GM06990 (cell line): ENCODE data around the gene LDB2.

Source experiments
- DNase-seq: peaks from one replicate; pipeline ENCODE4 v3.0.0-alpha.2; 2011; ENCODE audit not compliant: insufficient read length; ENCODE audit errors: extremely low read depth
- H3K27me3 ChIP-seq: replicated peaks from 2 replicates; pipeline ENCODE4 v1.6.0; 2011; ENCODE audit warnings: low read length; ENCODE audit not compliant: control insufficient read depth, insufficient read depth
- H3K36me3 ChIP-seq: 2 replicates; pipeline ENCODE4 v1.5.1; 2011; ENCODE audit warnings: low read length; ENCODE audit not compliant: control insufficient read depth, insufficient read depth
- H3K4me3 ChIP-seq: replicated peaks from 2 replicates; pipeline ENCODE4 v1.5.1; 2011; ENCODE audit warnings: low read depth, mild to moderate bottlenecking, control low read depth, low read length
- TF ChIP-seq, protein P1 (sequence below): IDR thresholded peaks from 2 replicates; pipeline ENCODE4 v1.5.1; 2011; ENCODE audit warnings: low read length, control low read depth, mild to moderate bottlenecking, inconsistent platforms; ENCODE audit not compliant: insufficient read depth, poor library complexity, severe bottlenecking

Gene LDB2

DNA sequence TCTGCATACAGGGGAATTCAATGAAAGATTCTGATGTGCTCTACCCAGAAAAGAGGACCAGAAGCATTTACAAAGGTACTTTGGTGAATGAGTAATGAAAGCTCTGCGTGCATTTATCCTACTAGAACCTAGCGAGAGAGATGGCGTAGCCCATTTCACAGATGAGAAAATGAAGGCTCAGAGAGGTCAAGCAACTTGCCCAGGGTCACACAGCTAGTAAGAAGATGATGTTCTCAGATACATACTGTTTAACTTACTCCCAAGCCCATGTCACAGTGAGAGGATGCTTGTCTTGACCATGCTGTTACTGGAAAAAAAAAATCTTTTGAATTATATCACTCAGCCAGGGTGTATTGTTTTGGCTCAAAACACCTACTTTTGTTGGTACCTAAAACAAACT, 317.3 kb downstream of the LDB2 start:
- no peak overlapping the region for H3K4me3 ChIP-seq
- TF ChIP-seq, protein P1, sequence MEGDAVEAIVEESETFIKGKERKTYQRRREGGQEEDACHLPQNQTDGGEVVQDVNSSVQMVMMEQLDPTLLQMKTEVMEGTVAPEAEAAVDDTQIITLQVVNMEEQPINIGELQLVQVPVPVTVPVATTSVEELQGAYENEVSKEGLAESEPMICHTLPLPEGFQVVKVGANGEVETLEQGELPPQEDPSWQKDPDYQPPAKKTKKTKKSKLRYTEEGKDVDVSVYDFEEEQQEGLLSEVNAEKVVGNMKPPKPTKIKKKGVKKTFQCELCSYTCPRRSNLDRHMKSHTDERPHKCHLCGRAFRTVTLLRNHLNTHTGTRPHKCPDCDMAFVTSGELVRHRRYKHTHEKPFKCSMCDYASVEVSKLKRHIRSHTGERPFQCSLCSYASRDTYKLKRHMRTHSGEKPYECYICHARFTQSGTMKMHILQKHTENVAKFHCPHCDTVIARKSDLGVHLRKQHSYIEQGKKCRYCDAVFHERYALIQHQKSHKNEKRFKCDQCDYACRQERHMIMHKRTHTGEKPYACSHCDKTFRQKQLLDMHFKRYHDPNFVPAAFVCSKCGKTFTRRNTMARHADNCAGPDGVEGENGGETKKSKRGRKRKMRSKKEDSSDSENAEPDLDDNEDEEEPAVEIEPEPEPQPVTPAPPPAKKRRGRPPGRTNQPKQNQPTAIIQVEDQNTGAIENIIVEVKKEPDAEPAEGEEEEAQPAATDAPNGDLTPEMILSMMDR: no peak
- H3K36me3 ChIP-seq: no peaks in the 10 kb centered on the region
- H3K27me3 ChIP-seq: no peaks in the 10 kb centered on the region
- no peak for DNase-seq

DNA sequence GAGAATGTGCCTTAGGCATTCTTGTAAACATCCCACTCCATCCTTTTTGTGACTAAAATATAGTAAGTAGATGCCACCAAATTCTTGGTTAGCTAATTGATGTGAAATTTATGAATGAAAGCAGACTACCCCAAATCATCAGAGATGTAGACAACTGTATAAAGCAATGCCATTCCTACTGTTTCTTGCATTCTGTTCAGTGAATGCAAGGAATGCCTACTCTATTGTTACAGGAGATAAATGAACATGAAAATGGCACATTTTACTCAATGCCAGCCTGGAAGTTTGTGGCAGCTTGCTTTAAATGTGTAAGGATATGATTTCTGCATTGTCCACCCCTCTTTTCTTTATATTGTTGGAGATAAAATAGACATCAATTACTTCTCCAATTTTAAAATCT, 317.9 kb downstream of the LDB2 start:
- H3K36me3 ChIP-seq: no peaks in the 10 kb centered on the region
- H3K4me3 ChIP-seq: no peak overlapping the region
- H3K27me3 ChIP-seq: no peaks in the 10 kb centered on the region
- no peak for DNase-seq
- TF ChIP-seq, protein P1: no peak

DNA sequence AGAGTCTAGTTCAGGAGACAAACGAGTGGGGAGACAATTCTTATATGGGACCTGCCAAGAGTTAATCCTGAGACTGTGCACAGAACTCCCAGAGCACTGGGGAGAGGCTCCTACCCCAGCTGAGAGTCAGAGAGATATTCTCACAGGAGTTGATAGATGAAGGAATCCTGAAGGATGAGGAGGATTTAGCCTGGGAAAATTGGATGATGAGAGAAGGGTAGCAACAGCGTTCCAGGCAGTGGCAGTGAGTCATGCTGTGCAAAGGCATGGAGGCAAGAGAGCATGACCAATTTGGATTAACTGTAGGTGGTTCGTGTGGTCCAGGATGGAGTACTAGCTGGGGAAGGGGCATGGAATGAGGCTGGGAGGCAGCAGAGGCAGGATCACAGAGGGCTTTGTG, 318.6 kb downstream of the LDB2 start:
- Histone ChIP-seq H3K36me3 (no peaks in the 10 kb centered on the region), H3K27me3 (no peaks in the 10 kb centered on the region), H3K4me3 (no peak overlapping the region)
- TF ChIP-seq, protein P1: no peak
- DNase-seq: no peak

DNA sequence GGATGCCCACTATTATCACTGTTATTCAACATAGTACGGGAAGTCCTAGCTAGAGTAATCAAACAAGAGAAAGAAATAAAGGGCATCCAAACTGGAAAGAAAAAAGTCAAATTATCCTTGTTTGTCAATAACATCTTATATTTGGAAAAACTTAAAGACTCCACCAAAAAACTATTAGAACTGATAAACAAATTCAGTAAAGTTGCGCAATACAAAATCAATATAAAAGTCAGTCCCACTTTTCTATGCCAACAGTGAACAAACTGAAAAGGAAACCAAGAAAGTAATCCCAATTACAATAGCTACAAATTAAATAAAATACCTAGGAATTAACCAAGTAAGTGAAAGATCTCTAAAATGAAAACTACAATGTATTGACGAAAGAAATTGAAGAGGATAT, 321.3 kb downstream of the LDB2 start:
- Histone ChIP-seq H3K36me3 (no peaks in the 10 kb centered on the region), H3K4me3 (no peak overlapping the region), H3K27me3 (no peaks in the 10 kb centered on the region)
- TF ChIP-seq, protein P1: no peak
- no peak for DNase-seq

DNA sequence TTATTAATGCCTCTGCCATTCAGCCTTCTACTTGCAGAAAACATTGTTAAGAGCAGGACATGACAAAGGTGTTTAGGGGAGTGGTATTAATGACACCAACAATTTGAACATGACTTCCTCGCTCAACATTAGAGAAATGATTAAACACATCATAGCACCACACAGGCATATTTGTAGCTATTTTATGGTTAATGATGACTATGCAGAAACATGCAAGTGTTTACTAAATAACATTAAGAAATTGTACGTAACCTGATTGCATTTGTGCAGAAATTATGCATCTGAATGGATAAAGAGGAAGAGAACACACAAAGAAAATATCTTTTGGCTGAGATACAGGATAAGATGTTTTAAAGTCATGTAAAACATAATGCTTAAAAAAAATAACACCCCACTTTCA, 323.5 kb downstream of the LDB2 start:
- Histone ChIP-seq H3K27me3 (no peaks in the 10 kb centered on the region), H3K4me3 (no peak overlapping the region), H3K36me3 (no peaks in the 10 kb centered on the region)
- DNase-seq: no peak
- TF ChIP-seq, protein P1: no peak

DNA sequence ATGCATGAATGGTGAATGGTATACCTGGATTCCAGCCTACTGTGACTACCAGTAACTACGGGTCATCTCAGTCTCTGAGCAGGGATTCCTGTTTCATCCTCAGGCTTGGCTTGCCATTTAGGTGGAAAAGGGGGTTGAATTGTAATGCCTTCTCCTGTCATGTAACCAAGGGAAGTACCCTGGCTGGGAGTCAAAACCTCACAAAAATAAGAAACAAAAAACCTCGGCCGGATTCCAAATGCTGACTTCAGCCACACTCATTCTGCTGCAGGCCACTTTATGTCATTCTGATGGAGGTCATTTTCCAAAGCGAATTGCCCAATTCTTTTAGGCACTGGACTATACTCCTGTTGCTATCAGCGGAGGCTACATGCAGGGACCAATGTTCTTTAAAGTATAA, 324.7 kb downstream of the LDB2 start:
- DNase-seq: no peak
- H3K4me3 ChIP-seq: no peak overlapping the region

More for the DNA sequence above, 324.7 kb downstream of the LDB2 start:
- H3K27me3 ChIP-seq: no peaks in the 10 kb centered on the region
- H3K36me3 ChIP-seq: no peaks in the 10 kb centered on the region
- TF ChIP-seq, protein P1: no peak
